Left kidney (tissue), 2 donors: ENCODE results near the gene SLC5A8. TPM values are rescaled to one million over a fixed set of nuclear protein-coding genes. Genes with fewer than 3 reads are reported as not detected.
A peak's percentile ranks its signal among the peaks of the same experiment; 100 is the strongest.
"Not testable (repeated sequence)": the region's sequence is repeated elsewhere in the genome, so short reads cannot be mapped to it uniquely, and the experiment has no call there.

Experiments used
- DNase-seq: peaks from one replicate; pipeline ENCODE4 v3.0.0-alpha.2; 2013
- polyA plus RNA-seq: library from polyadenylated mRNA; unstranded; fragments of 120-200 nt; gene quantifications from one replicate; pipeline ENCODE4 v1.2.1, GENCODE V29; 2013; ENCODE audit not compliant: insufficient read length

SLC5A8 gene
- polyA plus RNA-seq, 1 donor = 33.1 TPM

GRCh38 chr12:101173197-101173749 lies 36.8 kb downstream of the SLC5A8 start:
- no peak for DNase-seq

GRCh38 chr12:101172316-101172715 lies 37.7 kb downstream of the SLC5A8 start:
- DNase-seq = no peak

- DNase-seq = no peak
Observed at GRCh38 chr12:101168001-101168400, 42.0 kb downstream of the SLC5A8 start.

GRCh38 chr12:101166866-101167265 lies 43.2 kb downstream of the SLC5A8 start:
- no peak for DNase-seq

GRCh38 chr12:101165319-101165718 lies 44.7 kb downstream of the SLC5A8 start:
- DNase-seq = no peak

GRCh38 chr12:101145777-101146431 lies 64.1 kb downstream of the SLC5A8 start:
- DNase-seq = not testable (repeated sequence)

GRCh38 chr12:101127521-101128219 lies 82.4 kb downstream of the SLC5A8 start:
- peak; percentile 12 for DNase-seq

GRCh38 chr12:101117842-101118241 lies 92.2 kb downstream of the SLC5A8 start:
- DNase-seq = no peak

GRCh38 chr12:101116911-101117310 lies 93.1 kb downstream of the SLC5A8 start:
- no peak for DNase-seq

GRCh38 chr12:101115326-101115725 lies 94.7 kb downstream of the SLC5A8 start:
- DNase-seq = no peak

GRCh38 chr12:101111441-101111840 lies 98.6 kb downstream of the SLC5A8 start:
- no peak for DNase-seq

GRCh38 chr12:101110866-101111265 lies 99.2 kb downstream of the SLC5A8 start:
- no peak for DNase-seq

- no peak for DNase-seq
Observed at GRCh38 chr12:101108130-101108529, 101.9 kb downstream of the SLC5A8 start.

GRCh38 chr12:101107032-101107763 lies 102.8 kb downstream of the SLC5A8 start:
- DNase-seq = no peak

Other genes starting within 250 kb of the SLC5A8 start
- 22.3 TPM for gene UTP20, start 69.9 kb upstream of the SLC5A8 start, polyA plus RNA-seq
- 145 TPM for gene ARL1, start 197.5 kb upstream of the SLC5A8 start, polyA plus RNA-seq